Omental fat pad (tissue), 4 donors: ENCODE data around the gene IGDCC3. TPM values are rescaled to one million over a fixed set of nuclear protein-coding genes. Genes with fewer than 3 reads are reported as not detected.

Source experiments
- ATAC-seq: fragments of 150-250 bp; one replicate; pipeline ENCODE4 v1.9.1; 2016; ENCODE audit warnings: mild to moderate bottlenecking, moderate library complexity; ENCODE audit not compliant: low FRiP score
- DNase-seq: peaks from one replicate; pipeline ENCODE4 v3.0.0-alpha.2; 2019; ENCODE audit warnings: low spot score
- CTCF ChIP-seq, 3 donors: fragments of 450-650 bp; IDR thresholded peaks; one replicate each; pipeline ENCODE4 v1.5.1; 2016 to 2017; ENCODE audit warnings: antibody characterized with exemption in 3 of 3, mild to moderate bottlenecking in 3 of 3, moderate library complexity in 2 of 3
- total RNA-seq, 4 donors: library from RNA; depleted of rRNA; stranded (reverse); fragments of >200 nt; gene quantifications; one replicate each; pipeline ENCODE4 v1.1.0, GENCODE V29; 2016

IGDCC3 gene
- total RNA-seq, 4 donors from 2014 or later = not detected

- DNase-seq = no peak
Measured at GRCh38 chr15:65366122-65366892, 11.5 kb downstream of the IGDCC3 start.

GRCh38 chr15:65365229-65365628, 12.6 kb downstream of the IGDCC3 start:
- TF ChIP-seq CTCF (IDR thresholded peaks at IDR 0.05) = no peak
- no peak for DNase-seq
- no peak for ATAC-seq

More at GRCh38 chr15:65366122-65366892, 11.5 kb downstream of the IGDCC3 start:
- TF ChIP-seq CTCF (IDR thresholded peaks at IDR 0.05) = no peak
- no peak for ATAC-seq

- ATAC-seq = peak; percentile 41
- DNase-seq = no peak
- TF ChIP-seq CTCF (IDR thresholded peaks at IDR 0.05) = no peak
Measured at GRCh38 chr15:65363766-65364165, 14.0 kb downstream of the IGDCC3 start.

- DNase-seq = no peak
- no peak for ATAC-seq
- no peak for TF ChIP-seq CTCF (IDR thresholded peaks at IDR 0.05)
Measured at GRCh38 chr15:65363306-65363705, 14.5 kb downstream of the IGDCC3 start.

GRCh38 chr15:65362491-65362890, 15.3 kb downstream of the IGDCC3 start:
- no peak for DNase-seq
- no peak for TF ChIP-seq CTCF (IDR thresholded peaks at IDR 0.05)
- ATAC-seq = no peak

GRCh38 chr15:65361708-65362459, 15.9 kb downstream of the IGDCC3 start:
- ATAC-seq (no peak), DNase-seq (no peak)
- TF ChIP-seq CTCF (IDR thresholded peaks at IDR 0.05) = no peak
